MCF 10A (cell line): ENCODE measurements around the gene ECHS1. TPM values are rescaled to one million over a fixed set of nuclear protein-coding genes. Genes with fewer than 3 reads are reported as not detected.
A peak's percentile ranks its signal among the peaks of the same experiment; 100 is the strongest.
"Not testable (repeated sequence)": the region's sequence is repeated elsewhere in the genome, so short reads cannot be mapped to it uniquely, and the experiment has no call there.

ENCODE experiments used
- BruUV-seq: library from RNA; stranded (reverse); fragments of 400-500 nt; replicated peaks from 2 replicates; lab custom pipeline; 2021; lab: Mats Ljungman, UMichigan
- CTCF ChIA-PET: fragments of 300-600 bp; sonication (Branson Sonifier 250); formaldehyde crosslinking; extraction: SDS; loops from one replicate; lab custom pipeline; 2021; ENCODE audit warnings: antibody characterized with exemption, inconsistent platforms; lab: Yijun Ruan, JAX
- POLR2A ChIA-PET: fragments of 300-600, 350-650 bp; sonication (Branson Sonifier 250); formaldehyde crosslinking; extraction: SDS; loops from one replicate; lab custom pipeline; 2020; ENCODE audit warnings: antibody characterized with exemption, inconsistent platforms; lab: Yijun Ruan, JAX
- DNase-seq: peaks from one replicate; pipeline ENCODE4 v3.0.0-alpha.2; 2018; ENCODE audit not compliant: unreplicated experiment
- H3K27ac Mint-ChIP-seq: one replicate; pipeline ENCODE4 v1.8.0; 2022; ENCODE audit warnings: mild to moderate bottlenecking, low read depth, mixed read lengths; ENCODE audit not compliant: unreplicated experiment
- H3K27me3 Mint-ChIP-seq: one replicate; pipeline ENCODE4 v1.8.0; 2022; ENCODE audit warnings: mixed read lengths; ENCODE audit not compliant: insufficient read depth, unreplicated experiment
- H3K36me3 Mint-ChIP-seq: one replicate; pipeline ENCODE4 v1.8.0; 2022; ENCODE audit warnings: mild to moderate bottlenecking, moderate library complexity, mixed read lengths; ENCODE audit not compliant: insufficient read depth, unreplicated experiment
- H3K4me1 Mint-ChIP-seq: one replicate; pipeline ENCODE4 v1.8.0; 2022; ENCODE audit warnings: mixed read lengths; ENCODE audit not compliant: insufficient read depth, unreplicated experiment
- H3K4me3 Mint-ChIP-seq: one replicate; pipeline ENCODE4 v1.8.0; 2022; ENCODE audit warnings: mild to moderate bottlenecking, moderate library complexity, mixed read lengths; ENCODE audit not compliant: unreplicated experiment
- H3K9me3 Mint-ChIP-seq: one replicate; pipeline ENCODE4 v1.8.0; 2022; ENCODE audit warnings: mixed read lengths; ENCODE audit not compliant: unreplicated experiment
- CTCF ChIP-seq: fragments of 200-600 bp; IDR thresholded peaks from one replicate; pipeline ENCODE4 v1.8.0; 2022; ENCODE audit warnings: antibody characterized with exemption, mild to moderate bottlenecking; ENCODE audit not compliant: unreplicated experiment
- intact Hi-C: fragments of 100-400 bp; cut with micrococcal nuclease; formaldehyde crosslinking; loops from 2 replicates; pipeline ENCODE4 v1.14.1; 2022
- total RNA-seq: library from RNA; stranded (reverse); gene quantifications from 2 replicates; pipeline ENCODE4 v1.2.3, GENCODE V29; 2022

ECHS1 gene
- total RNA-seq, 1 experiment from 2014 or later, result 82.7 TPM

GRCh38 chr10:133377818-133378250 lies 4.7 kb upstream of the ECHS1 start:
- POLR2A ChIA-PET, result interaction anchor here (0.7 to 1.4 kb wide), 3 partner anchors 13 to 121 kb away, joined by 3 to 8 read pairs (median 5); partner anchors contain the start of gene MTG1
- no peaks in the 10 kb centered on the region for H3K27me3 Mint-ChIP-seq
- H3K36me3 Mint-ChIP-seq, result peaks cover 5% of the 10 kb centered on the region
- no peak for TF ChIP-seq CTCF
- peaks cover 5% of the 10 kb centered on the region for H3K4me1 Mint-ChIP-seq
- no peaks in the 10 kb centered on the region for H3K9me3 Mint-ChIP-seq
- DNase-seq, result no peak
- CTCF ChIA-PET, result interaction anchor here (0.9 to 1.1 kb wide), 2 partner anchors 9 to 115 kb away, joined by 3 to 4 read pairs; no protein-coding TSS in a partner anchor
- peak overlapping the region; percentile 71 for H3K4me3 Mint-ChIP-seq
- intact Hi-C loops, result no loop called here
- no peak overlapping the region for H3K27ac Mint-ChIP-seq
- no TSS peak for BruUV-seq

GRCh38 chr10:133377025-133377817 lies 4.1 kb upstream of the ECHS1 start:
- peak overlapping the region; percentile 38 for H3K4me3 Mint-ChIP-seq
- peaks cover 6% of the 10 kb centered on the region for H3K36me3 Mint-ChIP-seq
- intact Hi-C loops, result no loop called here
- peaks cover 5% of the 10 kb centered on the region for H3K4me1 Mint-ChIP-seq
- no peak overlapping the region for H3K27ac Mint-ChIP-seq
- H3K9me3 Mint-ChIP-seq, result no peaks in the 10 kb centered on the region
- DNase-seq, result no peak
- BruUV-seq, result no TSS peak
- POLR2A ChIA-PET, result interaction anchor here (1.4 kb wide), 1 partner anchor 14 kb away, joined by 5 read pairs; no protein-coding TSS in a partner anchor
- CTCF ChIA-PET, result interaction anchor here (0.6 to 0.9 kb wide), 2 partner anchors 8 to 116 kb away, joined by 3 to 5 read pairs; no protein-coding TSS in a partner anchor
- H3K27me3 Mint-ChIP-seq, result no peaks in the 10 kb centered on the region
- TF ChIP-seq CTCF, result no peak

GRCh38 chr10:133376183-133376582 lies 3.0 kb upstream of the ECHS1 start:
- H3K4me1 Mint-ChIP-seq, result peaks cover 10% of the 10 kb centered on the region
- H3K27ac Mint-ChIP-seq, H3K27me3 Mint-ChIP-seq, DNase-seq, BruUV-seq, intact Hi-C loops, POLR2A ChIA-PET, H3K9me3 Mint-ChIP-seq, H3K4me3 Mint-ChIP-seq, CTCF ChIA-PET: not testable (repeated sequence)
- peaks cover 10% of the 10 kb centered on the region for H3K36me3 Mint-ChIP-seq

- no TSS peak for BruUV-seq
- no peak overlapping the region for H3K27ac Mint-ChIP-seq
- H3K36me3 Mint-ChIP-seq, result peaks cover 15% of the 10 kb centered on the region
- CTCF ChIA-PET, result interaction anchor here (1.5 kb wide), 1 partner anchor 46 kb away, joined by 6 read pairs; no protein-coding TSS in a partner anchor
- POLR2A ChIA-PET, result no interaction called here
- no peaks in the 10 kb centered on the region for H3K9me3 Mint-ChIP-seq
- DNase-seq, result no peak
- no peak overlapping the region for H3K4me3 Mint-ChIP-seq
- intact Hi-C loops, result no loop called here
- no peaks in the 10 kb centered on the region for H3K27me3 Mint-ChIP-seq
- no peak for TF ChIP-seq CTCF
- H3K4me1 Mint-ChIP-seq, result peaks cover 10% of the 10 kb centered on the region
These were observed 2.4 kb upstream of the ECHS1 start for GRCh38 chr10:133375357-133376115.
